ENCODE measurements around the gene SLC25A13.

GRCh38 chr7:96342049-96342448 is 20.2 kb upstream of the SLC25A13 start:
- TF ChIP-seq CTCF (conservative IDR thresholded peaks at IDR 0.05; ENCODE audit: low read depth, low read length) (no peak), MAZ (IDR thresholded peaks at IDR 0.05; ENCODE audit: borderline replicate concordance, low read depth, low read length) (no peak), POLR2A (IDR thresholded peaks at IDR 0.05; ENCODE audit: low read depth, low read length) (no peak), USF2 (IDR thresholded peaks at IDR 0.05; ENCODE audit: low read depth, low read length) (no peak), MAFK (IDR thresholded peaks at IDR 0.05; ENCODE audit: low read depth, low read length) (no peak), RCOR1 (IDR thresholded peaks at IDR 0.05; ENCODE audit: insufficient replicate concordance, low read length) (no peak), MXI1 (IDR thresholded peaks at IDR 0.05; ENCODE audit: borderline replicate concordance, low read depth, low read length) (no peak), CEBPB (IDR thresholded peaks at IDR 0.05; ENCODE audit: low read depth, low read length) (no peak)

Measured in IMR-90 (cell line).